Measurements from ENCODE around the gene STRBP. TPM values are rescaled to one million over a fixed set of nuclear protein-coding genes. Genes with fewer than 3 reads are reported as not detected.

STRBP gene
- total RNA-seq, 1 experiment from 2014 or later: 39.9 TPM

DNA sequence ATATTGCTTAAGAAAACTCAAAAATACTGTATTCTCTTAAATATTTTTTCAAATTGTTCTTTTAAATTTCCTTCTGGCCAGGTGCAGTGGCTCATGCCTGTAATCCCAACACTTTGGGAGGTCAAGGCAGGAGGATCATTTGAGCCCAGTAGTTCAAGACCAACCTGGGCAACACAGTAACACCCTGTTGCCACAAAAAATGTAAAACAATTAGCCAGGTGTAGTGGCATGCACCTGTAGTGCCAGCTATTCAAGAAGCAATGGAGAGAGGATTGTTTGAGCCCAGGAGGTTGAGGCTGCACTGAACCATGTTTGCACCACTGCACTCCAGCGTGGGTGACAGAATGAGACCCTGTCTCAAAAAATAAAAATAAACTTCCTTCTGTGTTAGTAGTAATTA lies 94.3 kb downstream of the STRBP start:
- Histone ChIP-seq H3K4me1 (replicated peaks; ENCODE audit: insufficient read depth) (0 out of 2 replicates have a peak, but pooled peaks cover 3% of the 10 kb centered on the region), H3F3A (ENCODE audit: insufficient read depth, low read depth) (no peaks in the 10 kb centered on the region), H4K20me1 (ENCODE audit: insufficient read depth) (no peaks in the 10 kb centered on the region), H3K27ac (no peak overlapping the region), H3K36me3 (ENCODE audit: low read depth) (no peaks in the 10 kb centered on the region), H3K27me3 (ENCODE audit: insufficient read depth, low read depth) (no peaks in the 10 kb centered on the region), H3K4me3 (no peak overlapping the region), H3K4me2 (no peak overlapping the region), H3K9me2 (ENCODE audit: insufficient read depth) (no peaks in the 10 kb centered on the region), H2AFZ (no peak overlapping the region), H3K9me3 (ENCODE audit: insufficient read depth, low read depth) (no peaks in the 10 kb centered on the region), H3K79me2 (ENCODE audit: low read depth) (no peaks in the 10 kb centered on the region)
- DNase-seq: no peak
- ChIA-PET POLR2A (ENCODE audit: unreplicated experiment) (no interaction called here), CTCF (no interaction called here)
- no TSS peak for BruUV-seq (replicated peaks)
- intact Hi-C loops (cut with micrococcal nuclease; ENCODE audit: unreplicated experiment): no loop called here
- TF ChIP-seq EZH2 (IDR thresholded peaks at IDR 0.05; ENCODE audit: low read depth): no peak
- TF ChIP-seq, protein P1, sequence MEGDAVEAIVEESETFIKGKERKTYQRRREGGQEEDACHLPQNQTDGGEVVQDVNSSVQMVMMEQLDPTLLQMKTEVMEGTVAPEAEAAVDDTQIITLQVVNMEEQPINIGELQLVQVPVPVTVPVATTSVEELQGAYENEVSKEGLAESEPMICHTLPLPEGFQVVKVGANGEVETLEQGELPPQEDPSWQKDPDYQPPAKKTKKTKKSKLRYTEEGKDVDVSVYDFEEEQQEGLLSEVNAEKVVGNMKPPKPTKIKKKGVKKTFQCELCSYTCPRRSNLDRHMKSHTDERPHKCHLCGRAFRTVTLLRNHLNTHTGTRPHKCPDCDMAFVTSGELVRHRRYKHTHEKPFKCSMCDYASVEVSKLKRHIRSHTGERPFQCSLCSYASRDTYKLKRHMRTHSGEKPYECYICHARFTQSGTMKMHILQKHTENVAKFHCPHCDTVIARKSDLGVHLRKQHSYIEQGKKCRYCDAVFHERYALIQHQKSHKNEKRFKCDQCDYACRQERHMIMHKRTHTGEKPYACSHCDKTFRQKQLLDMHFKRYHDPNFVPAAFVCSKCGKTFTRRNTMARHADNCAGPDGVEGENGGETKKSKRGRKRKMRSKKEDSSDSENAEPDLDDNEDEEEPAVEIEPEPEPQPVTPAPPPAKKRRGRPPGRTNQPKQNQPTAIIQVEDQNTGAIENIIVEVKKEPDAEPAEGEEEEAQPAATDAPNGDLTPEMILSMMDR (conservative IDR thresholded peaks at IDR 0.05): no peak

DNA sequence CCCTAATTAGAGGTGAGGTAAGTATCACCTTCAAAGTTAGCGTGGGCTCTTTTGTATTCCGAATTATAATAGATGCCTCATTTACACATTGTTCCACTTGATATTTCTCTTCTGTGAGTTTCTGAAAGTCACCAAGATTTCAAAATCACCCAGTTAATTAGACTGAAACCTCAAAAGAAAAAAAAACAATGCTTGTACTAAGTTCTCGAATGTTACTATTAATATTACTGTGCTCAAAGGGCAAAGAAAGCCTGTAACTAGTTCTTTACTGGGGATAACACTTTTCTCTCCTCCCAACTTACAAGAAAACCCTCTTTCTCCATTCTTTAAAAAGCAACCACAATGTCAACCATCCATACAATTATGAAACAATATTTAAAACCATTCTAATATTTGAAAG lies 98.5 kb downstream of the STRBP start:
- CTCF ChIA-PET: no interaction called here
- H3K4me1 ChIP-seq (replicated peaks; ENCODE audit: insufficient read depth): no peaks in the 10 kb centered on the region
- H4K20me1 ChIP-seq (ENCODE audit: insufficient read depth): no peaks in the 10 kb centered on the region
- H3K9me3 ChIP-seq (ENCODE audit: insufficient read depth, low read depth): no peaks in the 10 kb centered on the region
- no peak for DNase-seq
- H3K79me2 ChIP-seq (ENCODE audit: low read depth): no peaks in the 10 kb centered on the region
- no peaks in the 10 kb centered on the region for H3K36me3 ChIP-seq (ENCODE audit: low read depth)
- no TSS peak for BruUV-seq (replicated peaks)
- no peak overlapping the region for H3K27ac ChIP-seq
- POLR2A ChIA-PET (ENCODE audit: unreplicated experiment): no interaction called here
- H3K4me2 ChIP-seq: no peak overlapping the region
- TF ChIP-seq EZH2 (IDR thresholded peaks at IDR 0.05; ENCODE audit: low read depth): no peak
- TF ChIP-seq, protein P1 (conservative IDR thresholded peaks at IDR 0.05): no peak
- no peaks in the 10 kb centered on the region for H3F3A ChIP-seq (ENCODE audit: insufficient read depth, low read depth)
- intact Hi-C loops (cut with micrococcal nuclease; ENCODE audit: unreplicated experiment): no loop called here
- no peaks in the 10 kb centered on the region for H3K9me2 ChIP-seq (ENCODE audit: insufficient read depth)
- no peak overlapping the region for H2AFZ ChIP-seq
- no peaks in the 10 kb centered on the region for H3K27me3 ChIP-seq (ENCODE audit: insufficient read depth, low read depth)
- no peak overlapping the region for H3K4me3 ChIP-seq

DNA sequence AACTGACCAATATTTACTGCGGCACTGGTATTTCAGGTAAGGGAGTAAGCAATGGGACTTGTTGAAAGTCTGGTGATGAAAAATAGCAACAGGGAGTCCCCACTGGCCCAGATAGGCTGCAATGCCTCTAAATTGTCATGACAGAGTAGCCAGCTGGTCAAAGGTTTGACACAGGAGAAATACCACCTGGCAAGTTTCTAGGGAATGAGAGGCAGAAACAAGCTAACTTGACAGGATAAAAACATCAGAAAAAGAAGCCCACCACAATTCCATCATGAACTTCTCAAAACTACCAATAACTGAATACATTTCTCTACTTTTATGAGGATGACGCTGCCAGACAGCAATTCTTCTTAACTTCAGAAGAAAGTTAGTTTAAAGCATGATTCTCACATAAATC lies 99.8 kb downstream of the STRBP start:
- no peaks in the 10 kb centered on the region for H3K36me3 ChIP-seq (ENCODE audit: low read depth)
- no peaks in the 10 kb centered on the region; the same call in 1 of the 2 replicates for H3F3A ChIP-seq (ENCODE audit: insufficient read depth, low read depth)
- POLR2A ChIA-PET (ENCODE audit: unreplicated experiment): interaction anchor here (0.6 kb wide), 1 partner anchor 443 kb away, joined by 4 read pairs; no protein-coding TSS in a partner anchor
- no peak for TF ChIP-seq EZH2 (IDR thresholded peaks at IDR 0.05; ENCODE audit: low read depth)
- TF ChIP-seq, protein P1 (conservative IDR thresholded peaks at IDR 0.05): no peak
- H3K27me3 ChIP-seq (ENCODE audit: insufficient read depth, low read depth): no peaks in the 10 kb centered on the region
- no peaks in the 10 kb centered on the region for H4K20me1 ChIP-seq (ENCODE audit: insufficient read depth)
- no peak overlapping the region for H3K27ac ChIP-seq
- H2AFZ ChIP-seq: no peak overlapping the region
- H3K9me3 ChIP-seq (ENCODE audit: insufficient read depth, low read depth): no peaks in the 10 kb centered on the region
- H3K4me2 ChIP-seq: no peak overlapping the region
- CTCF ChIA-PET: no interaction called here
- intact Hi-C loops (cut with micrococcal nuclease; ENCODE audit: unreplicated experiment): no loop called here
- H3K4me3 ChIP-seq: no peak overlapping the region
- no peaks in the 10 kb centered on the region for H3K9me2 ChIP-seq (ENCODE audit: insufficient read depth)
- no peaks in the 10 kb centered on the region for H3K4me1 ChIP-seq (replicated peaks; ENCODE audit: insufficient read depth)
- no peak for DNase-seq
- H3K79me2 ChIP-seq (ENCODE audit: low read depth): no peaks in the 10 kb centered on the region
- BruUV-seq (replicated peaks): no TSS peak

All from PC-9 (cell line).